GM18505 (cell line): Measurements from ENCODE around the gene ARIH1.

ENCODE experiments used
- ATAC-seq: cut with Tn5 transposase; IDR thresholded peaks from one replicate; pipeline ENCODE4 v1.9.1; 2021; ENCODE audit not compliant: unreplicated experiment
- POLR2A ChIP-seq: IDR thresholded peaks from 4 replicates; pipeline ENCODE4 v1.6.1; 2011; ENCODE audit warnings: borderline replicate concordance; ENCODE audit not compliant: insufficient read depth, insufficient read length; ENCODE audit errors: extremely low read depth

ARIH1 gene

GRCh38 chr15:72534523-72534922, 60.4 kb downstream of the ARIH1 start:
- no peak for ATAC-seq

DNA sequence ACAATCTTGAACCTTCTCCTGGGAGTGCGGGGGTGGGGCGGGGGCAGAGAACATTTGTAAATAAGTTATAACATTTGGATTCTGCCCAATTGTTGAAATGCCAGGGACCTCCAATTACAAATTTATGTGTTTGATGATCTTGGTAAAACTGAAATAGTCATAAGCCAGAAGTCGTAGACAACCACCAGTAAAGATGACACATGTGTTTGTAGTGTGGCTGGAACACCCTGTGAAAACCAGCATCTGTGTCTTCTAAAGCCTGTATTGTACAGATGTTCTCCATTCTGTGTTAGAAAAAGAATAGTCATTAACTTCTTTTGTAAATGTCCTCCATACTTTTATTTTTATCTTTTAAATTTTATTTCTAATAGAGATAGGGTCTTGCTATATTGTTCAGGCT, 61.8 kb downstream of the ARIH1 start:
- TF ChIP-seq POLR2A: no peak
- ATAC-seq: no peak

More at GRCh38 chr15:72534523-72534922, 60.4 kb downstream of the ARIH1 start:
- no peak for TF ChIP-seq POLR2A

GRCh38 chr15:72536506-72536905, 62.4 kb downstream of the ARIH1 start:
- no peak for TF ChIP-seq POLR2A
- no peak for ATAC-seq

DNA sequence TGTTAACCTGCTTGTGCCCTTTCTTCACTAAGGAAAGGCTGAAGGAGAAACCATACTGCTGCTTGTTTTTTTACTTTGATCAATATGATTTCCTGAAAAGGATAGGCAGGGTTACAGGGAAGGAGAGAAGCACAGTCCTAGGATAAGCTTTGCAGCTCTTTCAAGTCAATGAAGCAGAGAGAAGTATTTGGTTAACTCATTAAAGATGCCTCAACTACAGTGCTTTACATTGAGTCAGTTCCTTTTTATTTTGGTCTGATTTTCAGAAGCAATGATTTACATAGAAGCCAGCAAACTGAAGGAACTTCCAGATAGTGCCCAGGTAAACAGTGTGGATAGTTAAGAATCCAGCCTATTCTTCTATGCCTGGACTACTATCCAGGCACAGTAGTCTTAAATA, 64.8 kb downstream of the ARIH1 start:
- ATAC-seq: no peak
- no peak for TF ChIP-seq POLR2A

DNA sequence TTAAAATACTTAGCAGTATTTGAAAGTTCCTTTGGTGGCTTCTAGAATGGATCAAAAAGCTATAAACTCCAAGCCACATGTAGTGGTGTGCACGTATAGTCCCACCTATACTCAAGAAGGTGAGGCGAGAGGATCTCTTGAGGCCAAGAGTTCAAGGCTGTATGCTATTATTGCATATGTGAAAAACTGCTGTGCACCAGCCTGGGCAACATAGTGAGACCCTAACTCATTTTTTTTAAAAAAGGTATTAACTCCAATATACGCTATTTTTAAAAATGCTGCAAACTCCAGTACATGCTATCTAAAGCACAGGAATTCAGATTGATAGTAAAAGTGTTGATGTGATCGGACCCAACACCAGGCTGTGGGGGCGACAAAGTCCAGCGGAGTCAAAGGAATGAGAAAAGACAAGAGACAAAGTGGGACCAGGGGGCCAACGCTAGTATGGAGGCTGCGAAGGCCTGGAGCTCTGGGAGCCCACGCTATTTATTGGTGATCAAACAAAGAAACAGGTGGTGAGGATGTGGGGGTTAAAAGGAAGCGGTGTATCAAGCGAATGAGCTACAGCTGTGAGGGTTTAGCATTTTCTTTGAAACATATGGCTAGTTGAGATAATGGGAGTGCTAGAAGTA, 66.6 kb downstream of the ARIH1 start:
- no peak for TF ChIP-seq POLR2A
- ATAC-seq: no peak

DNA sequence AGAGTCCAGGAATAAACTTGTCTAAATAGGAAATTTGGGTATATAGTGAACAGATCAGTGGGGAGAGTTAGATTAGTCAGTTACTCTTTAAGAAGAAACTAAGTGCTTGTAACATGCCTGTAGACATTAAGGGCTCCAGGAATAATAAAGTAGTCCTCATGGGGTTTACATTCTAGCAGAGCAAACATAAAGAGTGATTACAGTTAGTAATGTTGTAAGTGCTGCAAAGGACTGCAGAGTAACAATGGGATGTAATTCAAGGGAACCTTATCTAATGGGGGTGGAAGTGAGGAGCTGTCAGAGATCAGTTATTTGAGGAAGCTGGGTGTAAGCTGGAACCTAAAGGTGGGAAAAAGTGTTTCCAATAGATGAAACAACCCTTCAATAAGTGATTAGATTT, 67.5 kb downstream of the ARIH1 start:
- TF ChIP-seq POLR2A: no peak
- ATAC-seq: no peak

DNA sequence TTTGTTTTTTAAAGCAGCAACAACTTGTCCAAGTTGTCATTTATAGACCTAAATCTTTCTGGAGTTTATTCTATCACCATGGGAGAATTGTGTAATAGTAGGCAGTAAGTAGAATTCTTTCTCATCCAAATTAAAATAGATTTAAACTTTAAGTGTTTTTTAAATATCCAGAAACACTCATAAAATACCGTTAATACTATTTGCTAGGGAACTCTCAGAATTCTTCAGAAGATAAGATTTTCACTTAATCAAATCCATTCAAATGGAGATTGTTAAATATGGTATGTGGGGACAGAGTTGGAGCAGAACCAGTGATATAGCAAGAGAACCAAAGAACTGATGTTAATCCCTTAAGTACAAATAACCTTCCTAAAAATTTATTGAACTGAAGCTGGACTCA, 71.0 kb downstream of the ARIH1 start:
- no peak for ATAC-seq

DNA sequence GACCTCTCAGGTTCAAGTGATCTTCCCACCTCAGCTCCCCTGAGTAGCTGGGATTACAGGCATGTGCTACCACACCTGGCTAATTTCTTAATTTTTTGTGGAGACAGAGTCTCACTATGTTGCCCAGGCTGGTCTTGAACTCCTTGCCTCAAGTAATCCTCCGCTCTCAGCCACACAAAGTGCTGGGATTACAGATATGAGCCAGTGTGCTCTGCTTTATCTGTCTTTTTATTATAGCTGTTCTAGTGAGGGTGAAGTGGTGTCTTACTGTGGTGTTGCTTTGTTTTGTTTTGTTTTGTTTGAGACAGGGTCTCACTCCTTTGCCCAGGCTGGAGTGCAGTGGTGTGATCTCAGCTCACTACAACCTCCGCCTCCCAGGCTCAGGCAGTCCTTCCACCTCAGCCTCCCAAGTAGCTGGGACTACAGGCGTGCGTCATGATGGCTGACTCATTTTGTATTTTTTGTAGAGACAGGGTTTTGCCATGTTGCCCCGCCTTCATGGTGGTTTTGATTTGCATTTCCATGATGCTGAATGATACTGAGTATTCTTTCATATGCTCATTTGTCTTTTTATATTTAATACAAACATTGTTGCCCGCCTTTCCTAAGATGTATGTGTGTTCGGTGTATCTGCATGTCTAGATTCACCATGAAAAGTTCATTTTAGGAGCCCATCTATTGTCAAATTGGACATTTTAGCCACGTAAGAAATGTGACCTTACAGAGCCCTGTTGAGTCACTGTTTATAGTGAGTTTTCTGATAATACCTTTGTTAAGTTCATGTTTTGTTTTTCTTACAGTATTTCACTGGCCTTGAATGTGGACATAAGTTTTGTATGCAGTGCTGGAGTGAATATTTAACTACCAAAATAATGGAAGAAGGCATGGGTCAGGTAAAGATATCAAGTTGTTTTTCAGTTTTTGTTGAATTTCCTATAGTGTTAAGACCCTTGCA, 80.6 kb downstream of the ARIH1 start:
- no peak for TF ChIP-seq POLR2A
- no peak for ATAC-seq

More for the DNA sequence above, 71.0 kb downstream of the ARIH1 start:
- no peak for TF ChIP-seq POLR2A

DNA sequence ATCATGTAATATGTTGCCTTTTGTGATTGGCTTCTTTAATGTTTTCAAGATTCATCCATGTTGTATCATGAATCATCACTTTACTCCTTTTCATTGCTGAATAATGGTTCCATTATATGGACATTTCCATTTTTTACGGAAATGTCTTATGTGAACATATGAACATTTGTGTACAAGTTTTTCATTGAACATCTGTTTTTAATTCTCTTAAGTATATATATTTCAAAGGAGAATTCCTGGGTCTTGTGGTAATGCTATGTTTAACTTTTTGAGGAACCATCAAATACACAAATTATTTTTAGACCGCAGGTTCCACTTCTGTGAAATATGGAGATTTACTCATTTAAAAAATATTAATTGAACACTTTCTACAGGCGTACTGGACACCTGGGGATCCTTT, 85.7 kb downstream of the ARIH1 start:
- no peak for TF ChIP-seq POLR2A
- no peak for ATAC-seq

DNA sequence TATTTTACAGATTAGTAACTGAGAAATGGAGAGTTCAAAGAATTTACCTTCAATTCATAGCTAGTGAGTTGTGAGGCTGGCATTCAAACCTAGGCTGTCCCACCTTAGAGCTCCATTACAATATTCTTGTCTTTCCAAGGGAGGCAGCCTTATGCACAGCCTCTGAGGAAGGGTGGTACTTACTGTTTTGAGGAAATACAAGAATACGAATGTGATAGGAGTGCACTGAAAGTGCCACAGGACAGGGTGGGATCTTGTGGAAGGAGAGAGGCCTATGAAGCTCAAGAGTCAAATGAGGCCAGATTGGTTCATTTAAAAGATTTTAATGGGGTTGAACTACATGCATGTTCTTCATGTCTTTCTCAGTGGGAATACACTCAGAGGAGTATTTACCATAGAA, 86.3 kb downstream of the ARIH1 start:
- ATAC-seq: no peak

DNA sequence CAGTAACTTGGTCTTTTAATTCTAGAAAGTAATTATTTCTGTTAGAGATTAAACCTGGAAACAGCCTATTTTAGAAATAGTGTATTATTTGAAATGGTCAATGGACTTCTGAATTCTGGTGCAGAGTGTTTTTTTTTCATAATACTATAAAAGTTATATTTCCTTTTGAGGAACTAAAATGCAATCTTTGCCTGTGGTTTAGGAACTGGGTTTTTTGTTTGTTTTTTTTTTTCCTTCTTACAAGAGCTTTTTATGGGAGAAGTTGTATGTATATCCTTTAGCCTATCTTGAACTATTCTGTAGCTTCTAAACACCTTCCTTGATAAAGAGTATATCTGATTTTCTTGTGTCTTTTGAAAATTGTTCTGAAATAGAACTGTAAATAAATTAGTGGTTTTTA, 88.3 kb downstream of the ARIH1 start:
- no peak for ATAC-seq
- no peak for TF ChIP-seq POLR2A

More for the DNA sequence above, 86.3 kb downstream of the ARIH1 start:
- no peak for TF ChIP-seq POLR2A

DNA sequence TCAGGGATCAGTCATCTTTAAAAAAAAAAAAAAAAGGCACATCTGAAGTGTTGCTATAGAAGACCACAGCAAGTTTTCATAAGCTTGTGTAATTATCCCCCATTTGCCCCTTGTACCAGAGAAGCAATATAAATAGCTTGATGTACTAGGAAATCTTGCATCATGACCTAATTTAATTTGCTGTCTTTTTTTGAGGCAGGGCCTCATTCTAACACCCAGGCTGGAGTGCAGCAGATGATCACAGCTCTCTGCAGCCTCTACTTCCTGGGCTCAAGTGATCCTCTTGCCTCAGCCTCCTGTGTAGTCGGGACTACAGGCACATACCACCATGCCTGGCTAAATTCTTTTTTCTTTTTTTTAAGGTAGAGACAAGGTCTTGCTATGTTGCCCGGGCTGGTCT, 88.7 kb downstream of the ARIH1 start:
- TF ChIP-seq POLR2A: no peak
- no peak for ATAC-seq

DNA sequence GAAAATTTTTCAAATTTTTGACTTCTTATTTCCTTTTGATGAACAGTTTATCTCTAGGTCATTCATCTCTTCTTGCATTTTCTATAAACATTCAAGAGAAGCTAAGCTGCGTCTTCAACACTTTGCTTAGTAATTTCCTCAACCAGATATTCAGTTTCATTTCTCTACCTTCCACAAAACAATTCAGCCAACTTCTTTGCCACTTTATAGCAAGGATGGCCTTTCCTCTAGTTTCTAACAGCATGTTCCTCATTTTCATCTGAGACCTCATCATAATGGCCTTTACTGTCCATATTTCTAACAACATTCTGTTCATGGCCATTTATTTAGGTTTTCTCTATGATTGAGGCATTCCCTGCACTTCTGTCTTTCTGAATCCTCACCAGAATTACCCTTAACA, 90.0 kb downstream of the ARIH1 start:
- no peak for ATAC-seq
- TF ChIP-seq POLR2A: no peak

DNA sequence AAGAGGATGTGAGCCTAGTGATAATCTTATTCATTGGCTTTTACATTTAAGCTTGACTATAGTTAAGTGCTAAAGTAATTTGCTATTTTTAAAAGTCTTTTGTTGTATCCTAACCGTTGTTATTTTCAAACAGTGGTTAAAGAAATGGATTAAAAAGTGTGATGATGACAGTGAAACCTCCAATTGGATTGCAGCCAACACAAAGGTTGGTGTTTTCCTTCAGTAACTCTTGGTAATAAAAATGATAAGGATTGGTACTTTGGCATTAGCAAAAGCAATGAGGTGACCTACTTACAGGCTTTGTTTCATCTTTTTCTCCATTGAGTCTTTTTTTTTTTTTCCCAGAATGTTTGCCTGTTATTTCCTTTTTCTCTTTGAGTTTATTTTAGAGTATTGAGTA, 92.8 kb downstream of the ARIH1 start:
- TF ChIP-seq POLR2A: no peak

More for the DNA sequence above, 92.8 kb downstream of the ARIH1 start:
- no peak for ATAC-seq
